ENCODE measurements around the gene GPC3.
"Not testable (repeated sequence)": the region's sequence is repeated elsewhere in the genome, so short reads cannot be mapped to it uniquely, and the experiment has no call there.

Gene GPC3

DNA sequence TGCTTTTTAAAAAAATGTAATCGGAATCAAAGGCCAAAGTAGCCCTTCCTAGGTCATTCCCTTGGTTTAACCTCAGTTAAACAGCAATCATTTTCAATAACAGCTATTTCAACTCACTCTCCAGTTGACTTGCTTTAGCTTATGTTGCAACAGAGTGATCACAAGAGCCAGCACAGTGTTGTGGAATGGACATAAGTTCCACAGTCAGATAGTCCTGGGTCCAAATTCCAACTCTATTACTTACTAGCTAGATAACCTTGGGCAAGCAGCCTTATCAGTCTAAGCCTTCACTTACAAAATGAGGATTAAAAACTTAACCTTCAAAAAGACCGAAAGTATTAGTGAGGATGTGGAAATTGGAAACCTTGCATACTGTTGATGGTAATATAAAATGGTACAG lies 9.2 kb upstream of the GPC3 start:
- DNase-seq, result peak; percentile 46

DNA sequence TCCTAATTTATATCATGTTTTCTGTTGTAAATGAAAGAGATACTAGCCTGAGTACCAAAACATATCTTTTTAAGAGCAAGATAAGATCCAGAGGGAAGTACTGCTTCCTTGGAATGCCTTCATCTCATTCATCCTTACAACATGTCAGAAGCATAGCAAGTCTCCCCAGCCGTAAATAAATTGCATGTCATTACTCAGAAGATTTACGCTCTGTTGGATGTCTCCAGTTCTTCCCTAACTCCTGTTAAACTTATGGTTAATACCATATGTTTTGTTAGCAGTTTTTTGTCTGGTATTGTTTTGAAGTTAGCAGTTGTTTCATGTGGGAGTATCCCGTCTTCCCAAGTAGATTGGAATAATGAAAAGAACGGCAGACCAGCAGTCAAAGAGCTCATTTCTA lies 7.5 kb upstream of the GPC3 start:
- peak; percentile 11 for DNase-seq

DNA sequence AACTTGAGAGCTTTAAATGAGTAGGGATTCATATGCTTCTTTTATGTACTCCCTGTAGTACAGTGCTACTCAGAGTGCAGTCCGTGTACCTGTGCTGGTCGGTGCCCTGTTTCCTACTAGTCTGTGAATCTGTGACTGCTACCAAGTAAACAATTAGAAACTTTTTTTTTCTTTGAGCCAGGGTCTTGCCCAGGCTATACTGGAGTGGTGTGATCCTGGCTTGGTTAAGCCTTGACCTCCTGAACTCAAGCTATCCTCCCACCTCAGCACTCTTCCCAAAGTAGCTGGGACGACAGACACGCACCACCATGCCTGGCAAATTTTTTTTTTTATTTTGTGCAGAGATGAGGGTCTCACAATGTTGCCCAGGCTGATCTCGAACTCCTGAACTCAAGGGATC lies 6.4 kb upstream of the GPC3 start:
- DNase-seq, result no peak

DNA sequence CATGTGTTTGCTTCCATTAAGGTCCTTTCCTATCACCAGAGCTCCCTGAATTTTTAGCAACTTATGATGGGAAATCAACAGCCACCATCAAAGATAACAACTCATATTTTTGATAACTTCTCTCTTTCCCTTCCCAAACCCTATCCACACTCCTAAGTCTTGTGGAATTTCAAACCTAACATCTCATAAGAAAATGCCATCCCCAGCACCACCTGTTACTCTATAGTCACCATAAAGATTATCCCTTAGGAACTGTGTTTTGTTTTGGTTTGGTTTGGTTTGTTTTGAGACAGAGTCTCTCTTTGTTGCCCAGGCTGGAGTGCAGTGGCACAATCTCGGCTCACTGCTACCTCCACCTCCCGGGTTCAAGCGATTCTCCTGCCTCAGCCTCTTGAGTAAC lies 5.7 kb upstream of the GPC3 start:
- DNase-seq, result not testable (repeated sequence)

DNA sequence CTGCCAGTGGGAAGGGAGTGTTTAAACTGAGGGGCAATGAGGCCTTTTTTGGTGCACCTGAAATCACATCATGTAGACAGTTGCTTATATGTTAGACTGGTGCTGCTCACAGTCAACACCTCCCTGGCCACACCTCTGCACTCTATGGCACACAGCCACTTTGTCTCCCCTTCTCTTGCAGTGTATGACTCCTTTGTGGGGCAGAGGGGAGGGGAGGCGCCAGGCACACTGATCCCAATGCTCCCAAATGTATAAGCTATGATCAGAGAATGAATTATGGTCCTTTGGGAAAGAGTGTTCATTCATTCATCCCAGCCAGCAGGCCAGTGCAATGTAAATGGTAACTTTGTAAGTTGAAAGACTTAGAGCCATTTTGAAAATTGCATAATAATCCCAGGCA lies 4.6 kb upstream of the GPC3 start:
- no peak for DNase-seq

DNA sequence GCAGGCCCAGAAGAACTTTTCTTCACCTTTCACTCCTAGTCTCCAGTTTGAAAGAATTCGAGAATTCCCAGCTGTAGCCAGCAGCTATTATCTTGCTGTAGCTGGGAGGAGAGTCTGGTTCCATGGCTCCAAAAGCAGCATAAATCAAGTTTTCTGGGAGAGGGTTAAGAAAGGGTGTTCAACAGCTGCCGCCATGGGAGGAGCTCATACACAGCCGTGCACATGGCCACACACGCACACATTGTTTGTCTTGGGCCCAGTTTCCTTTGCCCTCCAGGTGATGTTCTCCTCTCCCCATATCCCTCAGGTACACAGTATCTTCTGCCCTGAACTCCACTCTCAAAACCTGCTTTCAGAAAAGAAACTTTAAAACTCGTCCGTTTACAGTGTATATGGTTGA lies 4.1 kb upstream of the GPC3 start:
- no peak for DNase-seq

DNA sequence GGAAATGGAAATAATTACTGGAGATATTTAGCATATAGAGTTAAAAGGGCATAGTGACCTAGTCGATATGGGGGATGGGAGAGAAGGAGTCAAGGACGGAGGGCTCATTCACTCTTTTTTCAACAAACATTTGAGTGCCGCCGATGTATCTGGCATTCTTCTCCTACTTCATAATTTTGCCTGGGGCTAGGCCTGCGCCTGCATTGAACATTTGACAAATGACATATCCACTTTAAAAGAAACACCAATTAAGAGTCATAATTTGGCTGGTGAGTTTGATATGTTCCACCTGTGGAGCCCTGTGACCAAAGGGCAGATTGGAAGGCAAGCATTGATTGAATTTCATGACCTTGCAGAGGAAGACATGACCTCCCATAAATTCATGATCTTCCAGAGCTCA lies 2.6 kb upstream of the GPC3 start:
- DNase-seq, result no peak

DNA sequence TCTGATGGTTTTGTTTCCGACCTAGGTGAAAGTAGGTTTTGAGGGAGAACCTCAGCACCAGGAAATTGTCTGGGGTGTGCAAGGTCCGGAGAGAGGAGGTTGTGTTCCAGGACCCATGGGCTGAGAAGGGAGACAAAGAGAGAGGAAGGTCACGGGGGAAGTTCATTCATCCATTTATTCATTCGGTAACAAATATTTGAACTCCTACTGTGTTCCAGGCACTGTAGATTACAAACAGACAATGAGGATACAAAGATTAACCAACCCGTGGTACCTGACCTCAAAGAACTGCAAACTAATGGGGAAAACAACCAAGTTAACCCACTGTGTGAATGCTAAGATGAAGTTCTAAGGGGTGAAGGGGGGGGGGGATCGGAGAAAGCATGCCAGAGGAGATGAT lies 1.8 kb upstream of the GPC3 start:
- DNase-seq, result no peak

DNA sequence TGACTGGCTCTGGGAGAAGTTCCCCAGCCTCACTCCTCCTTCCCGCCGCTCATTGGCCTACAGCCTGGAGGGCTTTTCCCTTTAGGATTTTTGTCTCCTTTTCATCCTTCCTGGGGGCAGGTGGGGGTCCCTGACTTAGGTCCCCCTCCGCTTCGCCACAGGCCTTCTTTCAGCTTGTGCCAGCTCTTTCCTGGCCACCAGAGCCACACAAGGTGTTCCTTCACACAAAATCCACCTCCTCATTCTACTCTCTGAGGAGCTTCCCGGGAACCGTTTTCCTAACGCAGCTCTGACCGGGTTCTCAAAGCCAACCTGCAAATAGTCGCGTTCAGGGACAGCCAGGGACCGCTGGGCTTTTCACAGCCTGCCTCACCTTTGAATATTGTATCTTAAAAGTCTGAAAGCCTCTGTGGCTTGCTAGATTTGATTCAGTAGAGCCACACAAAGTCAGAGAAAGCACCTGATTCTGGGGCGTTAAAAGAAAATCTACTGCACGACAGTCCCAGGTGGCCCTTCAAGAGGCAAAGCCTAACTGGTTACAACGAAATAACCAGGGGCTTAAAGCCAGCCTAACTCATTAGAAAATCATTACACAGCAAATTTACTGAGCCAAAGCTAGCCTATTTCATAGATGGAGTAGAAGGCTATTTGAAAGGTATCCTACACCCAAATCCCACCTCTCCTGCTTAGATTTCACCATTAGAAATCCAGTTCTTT lies 731 bp upstream of the GPC3 start:
- DNase-seq, result no peak

DNA sequence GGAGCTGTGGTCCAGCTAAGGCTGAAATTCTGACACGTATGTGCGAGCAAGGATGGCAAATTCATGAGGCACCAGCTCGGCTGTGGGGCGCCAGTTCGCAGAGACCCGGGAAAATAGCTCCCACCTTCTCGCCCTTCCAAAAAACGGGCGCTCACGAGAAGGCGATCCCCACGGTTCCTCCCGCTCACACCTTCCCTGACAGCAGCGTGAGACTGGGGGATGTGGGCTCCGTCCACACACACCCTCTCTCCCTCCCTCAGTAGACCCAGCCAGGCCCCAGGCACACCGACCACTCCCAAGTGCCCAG lies 584 bp downstream of the GPC3 start:
- no peak for DNase-seq

DNA sequence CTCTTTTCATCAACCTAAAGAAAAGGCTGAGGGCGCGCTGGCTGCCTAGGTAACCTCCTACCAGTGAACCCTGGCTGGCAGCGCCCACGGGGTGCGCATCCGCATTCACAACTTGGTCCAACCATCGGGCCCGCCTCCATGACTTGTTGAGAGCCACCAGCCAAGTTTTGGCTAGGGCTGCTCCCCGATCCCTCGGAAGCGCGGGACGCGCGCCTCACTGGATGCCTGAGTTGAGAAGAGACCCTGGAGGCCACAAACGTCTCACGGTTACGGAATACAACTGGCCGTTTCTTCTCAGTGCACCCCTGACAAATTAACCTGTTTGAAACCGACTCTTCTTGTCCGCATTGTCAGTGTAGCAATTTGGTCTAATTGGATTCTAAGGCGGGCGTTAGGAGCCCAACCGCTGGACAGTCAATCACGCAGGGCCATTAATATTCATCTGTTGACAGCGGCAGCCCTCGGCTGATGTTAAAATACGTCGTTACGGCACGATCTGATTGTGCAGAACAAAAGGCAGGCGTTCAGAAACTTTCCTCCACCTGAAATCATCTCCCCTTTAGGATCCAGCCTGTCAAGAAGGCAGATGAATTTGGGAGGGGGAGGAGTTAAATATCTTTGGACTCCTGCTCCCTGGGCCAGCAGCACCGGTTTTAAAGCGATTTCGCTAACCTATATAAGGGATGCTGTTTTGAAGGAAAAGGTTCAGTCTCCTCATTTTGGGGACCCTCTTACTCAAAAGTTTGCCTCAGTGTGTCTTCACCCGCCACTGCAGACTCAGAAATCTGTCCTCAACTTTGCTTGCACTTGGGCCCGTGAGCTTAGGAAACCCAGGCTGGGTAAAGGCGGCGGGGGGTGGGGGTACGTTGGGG lies 1.2 kb downstream of the GPC3 start:
- DNase-seq, result no peak

DNA sequence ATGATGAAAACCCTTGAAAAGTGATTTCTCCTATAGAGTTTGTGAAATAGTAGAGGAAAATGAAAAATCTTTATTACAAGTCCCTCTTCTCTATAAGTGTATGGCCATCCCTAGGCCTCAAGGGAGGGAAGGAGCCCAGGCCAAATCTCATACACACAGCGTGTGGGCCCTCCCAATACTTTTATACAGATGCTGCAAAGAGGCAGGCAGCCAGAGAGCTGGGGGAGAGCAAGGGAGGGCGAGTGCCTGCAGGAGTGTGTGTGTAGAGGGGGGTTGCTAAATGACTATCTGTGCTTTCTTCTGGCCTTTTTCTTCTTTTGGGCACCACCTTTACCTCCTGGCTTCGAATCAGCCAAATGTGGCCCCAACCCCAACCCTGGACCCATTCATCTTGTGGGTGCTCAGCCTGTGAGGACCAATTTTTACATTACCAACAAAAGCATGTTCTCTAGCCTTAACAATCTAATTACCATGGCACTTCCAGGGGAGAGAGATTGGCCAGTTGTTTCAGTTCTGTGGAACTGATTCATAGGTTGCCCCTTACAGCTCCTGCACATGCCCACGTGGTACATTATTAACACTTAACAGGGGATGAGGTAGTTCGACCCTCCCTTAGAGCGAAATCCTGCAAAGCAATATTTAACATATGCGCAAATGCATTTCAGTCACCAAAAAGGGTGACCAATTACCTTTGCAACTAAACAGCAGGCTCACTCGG lies 2.0 kb downstream of the GPC3 start:
- no peak for DNase-seq

DNA sequence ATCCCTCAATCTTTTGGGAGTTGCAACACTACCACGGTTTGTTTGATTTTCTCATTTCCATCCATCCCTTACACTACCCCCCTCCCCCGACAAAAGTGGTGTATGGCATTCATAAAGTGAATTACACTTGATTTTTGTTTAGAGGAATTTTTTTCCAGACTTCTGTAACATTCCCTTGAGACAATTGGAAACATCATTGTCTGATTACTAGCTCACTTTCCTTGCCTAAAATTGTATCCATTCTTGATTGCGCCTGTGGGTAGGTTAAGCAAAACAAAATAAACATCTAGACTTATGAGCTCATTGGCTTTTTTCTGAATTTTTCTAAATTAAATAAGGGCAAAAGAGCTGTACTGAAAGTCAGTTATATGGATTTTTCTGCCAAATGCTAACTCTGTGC lies 3.5 kb downstream of the GPC3 start:
- DNase-seq, result no peak

DNA sequence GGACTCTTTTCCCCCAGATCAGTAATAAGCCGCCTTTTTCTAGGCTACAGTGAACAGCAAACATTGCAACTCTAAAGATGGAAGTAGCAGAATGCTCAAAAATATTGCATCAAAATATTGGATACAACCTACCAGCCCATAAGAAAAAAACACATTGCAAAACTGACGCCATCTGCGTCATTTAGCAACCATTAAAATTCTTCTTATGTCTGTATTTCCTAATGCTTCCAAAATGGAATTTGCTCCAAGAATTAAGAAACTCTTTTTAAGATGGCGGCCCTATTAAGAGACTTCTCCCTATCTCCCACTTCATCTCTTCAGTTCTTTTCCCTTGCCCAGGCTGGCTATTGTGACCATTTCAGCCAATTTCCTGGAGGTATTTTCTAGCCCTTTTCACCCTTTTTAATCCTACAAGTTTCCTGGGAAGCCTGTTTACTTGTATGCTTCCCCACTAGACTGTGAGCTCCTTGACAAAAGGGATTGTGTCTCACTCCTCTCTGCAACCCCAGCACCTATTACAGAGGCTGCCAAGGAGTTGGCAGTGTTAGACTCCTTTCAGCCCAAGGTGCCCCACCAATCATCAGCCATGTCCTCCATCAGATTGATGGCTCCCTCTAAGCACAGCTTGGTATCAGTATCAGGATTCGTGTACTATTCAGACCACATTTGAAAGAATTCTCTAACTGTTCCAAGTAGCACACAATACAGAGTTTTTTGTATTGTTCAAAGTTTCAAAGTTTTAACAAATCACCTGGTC lies 4.4 kb downstream of the GPC3 start:
- DNase-seq, result no peak

DNA sequence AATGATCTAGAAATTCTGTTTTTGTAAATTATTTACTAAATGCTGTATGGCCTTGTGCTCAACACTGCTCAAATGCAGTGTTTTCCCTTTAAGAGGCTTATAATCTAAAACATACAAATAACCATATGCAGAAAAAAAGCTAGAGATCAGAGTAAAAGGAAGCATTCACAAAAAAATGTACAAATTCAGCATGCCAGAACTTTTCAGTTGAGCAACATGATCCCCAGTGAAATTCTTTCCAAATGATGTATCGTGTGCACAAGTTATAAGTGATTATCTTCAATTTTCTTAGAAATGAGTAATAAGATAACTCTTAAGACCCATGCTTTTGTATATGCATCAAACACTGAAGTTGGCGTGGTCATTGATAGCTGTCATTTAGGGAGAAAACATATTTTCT lies 5.0 kb downstream of the GPC3 start:
- DNase-seq, result no peak

DNA sequence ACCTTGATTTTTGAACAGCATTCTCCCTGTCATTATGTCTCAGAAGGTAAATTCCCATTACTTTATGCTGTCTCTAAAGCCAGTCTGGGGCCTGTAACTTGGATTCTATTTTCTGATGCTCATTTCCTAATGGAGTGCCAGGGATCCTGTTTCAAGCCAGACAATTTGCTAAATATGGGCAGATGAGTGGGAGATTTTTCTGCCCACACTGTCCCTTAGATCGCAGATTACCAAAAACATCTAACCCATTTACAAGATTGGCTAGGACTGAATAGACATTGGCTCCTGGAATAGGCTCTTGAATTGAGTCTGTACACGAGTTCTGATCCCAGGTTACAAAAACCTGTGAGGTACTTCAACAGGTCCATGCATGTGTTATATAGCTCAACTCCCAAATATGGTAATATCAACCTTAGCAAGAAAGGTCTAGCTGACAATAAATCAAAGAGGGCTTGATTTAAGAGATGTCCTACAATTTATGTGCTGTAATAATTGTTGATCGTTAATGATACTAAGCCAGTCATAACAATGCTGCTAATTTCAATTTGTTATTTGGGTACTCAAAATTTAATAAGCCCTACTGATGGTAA lies 5.7 kb downstream of the GPC3 start:
- no peak for DNase-seq

DNA sequence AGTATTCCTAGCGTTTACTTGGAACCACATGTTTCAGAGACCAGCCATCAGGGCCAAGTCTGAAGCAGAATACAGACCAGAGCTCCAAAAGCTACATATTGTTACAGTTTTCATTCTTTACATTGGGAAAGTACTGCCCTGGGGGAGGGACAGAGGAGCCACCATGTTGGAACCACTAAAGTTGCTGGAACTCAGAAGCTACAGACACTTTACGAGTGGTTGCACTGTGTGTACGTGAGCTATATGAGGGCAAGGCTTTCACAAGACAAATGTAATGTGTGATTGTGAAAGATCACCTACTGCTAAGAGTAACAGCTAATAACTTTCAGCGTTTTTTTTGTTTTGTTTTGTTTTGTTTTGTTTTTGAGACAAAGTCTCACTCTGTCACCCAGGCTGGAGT lies 11.7 kb downstream of the GPC3 start:
- no peak for DNase-seq

DNA sequence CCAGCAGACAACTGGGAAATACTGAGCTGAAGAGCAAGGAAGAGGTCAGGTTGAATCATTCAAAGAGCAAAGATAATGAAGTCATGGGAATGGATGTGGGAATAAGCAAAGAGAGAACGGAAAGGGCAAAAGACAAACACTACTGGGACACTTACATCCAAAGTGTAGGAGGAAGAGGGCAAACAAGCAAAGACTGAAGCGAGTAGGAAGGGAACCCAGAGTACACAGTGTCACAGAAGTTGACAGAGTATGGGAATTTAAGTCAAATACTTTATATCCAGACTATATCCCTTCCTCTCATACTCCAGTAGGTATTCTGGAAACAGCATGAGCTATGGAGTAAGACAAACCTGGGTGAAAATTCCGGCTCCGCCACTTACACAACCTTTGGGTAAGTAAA lies 12.5 kb downstream of the GPC3 start:
- no peak for DNase-seq

DNA sequence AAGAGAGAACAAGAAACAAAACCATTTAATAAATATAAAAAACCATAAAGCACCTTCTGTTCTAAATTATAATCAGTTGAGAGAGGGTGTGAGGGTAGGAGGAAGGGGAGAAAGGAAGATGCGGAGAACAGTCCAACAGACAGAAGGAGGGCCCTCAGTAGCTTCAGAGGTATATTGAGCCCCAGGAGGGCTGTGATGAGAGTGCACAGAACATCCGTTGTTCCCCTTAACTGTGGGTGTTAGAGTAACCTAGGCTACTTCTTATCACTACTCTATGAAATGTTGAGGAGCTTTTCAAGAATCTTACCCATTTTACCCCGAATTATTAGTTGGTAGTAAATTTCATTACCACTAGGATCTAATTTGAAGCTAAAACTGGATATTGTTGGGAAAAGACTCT lies 13.8 kb downstream of the GPC3 start:
- no peak for DNase-seq

DNA sequence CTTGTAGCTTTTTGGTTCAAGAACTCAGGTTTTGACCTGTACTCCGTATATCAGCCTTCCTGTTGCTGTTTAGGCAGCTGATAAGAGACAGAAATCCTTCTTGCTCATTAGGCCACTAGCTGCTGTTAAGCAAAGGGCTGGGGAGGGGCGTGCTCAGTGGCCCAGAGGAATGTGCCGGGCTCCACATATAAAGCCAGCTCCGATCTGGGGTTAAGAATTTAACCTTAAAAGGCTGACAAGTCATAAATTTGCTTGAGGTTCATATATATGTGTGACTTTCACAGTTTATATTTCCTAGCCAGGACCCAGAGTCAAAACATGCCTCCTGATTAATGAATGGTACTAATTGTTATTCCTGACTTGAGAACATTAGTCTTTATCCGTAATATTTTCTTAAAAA lies 15.3 kb downstream of the GPC3 start:
- DNase-seq, result no peak

DNA sequence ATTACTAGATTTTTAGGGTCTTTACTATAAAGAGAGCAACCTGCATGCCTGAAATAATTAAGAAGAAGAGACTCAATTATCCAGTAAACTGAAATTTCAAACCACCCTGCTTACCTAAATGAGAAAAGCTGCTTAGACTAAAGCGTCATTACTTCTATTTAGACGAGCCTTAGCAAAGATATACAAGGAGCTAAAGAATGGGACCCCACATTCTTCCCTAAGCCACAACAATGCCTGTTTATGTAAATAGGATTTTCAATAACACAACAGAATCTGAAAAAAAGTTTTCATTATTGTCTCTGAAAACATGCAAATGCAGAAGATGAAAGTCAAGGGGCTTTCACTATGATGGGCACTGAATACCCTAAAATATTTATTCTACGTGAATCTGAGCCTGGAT lies 16.2 kb downstream of the GPC3 start:
- no peak for DNase-seq

DNA sequence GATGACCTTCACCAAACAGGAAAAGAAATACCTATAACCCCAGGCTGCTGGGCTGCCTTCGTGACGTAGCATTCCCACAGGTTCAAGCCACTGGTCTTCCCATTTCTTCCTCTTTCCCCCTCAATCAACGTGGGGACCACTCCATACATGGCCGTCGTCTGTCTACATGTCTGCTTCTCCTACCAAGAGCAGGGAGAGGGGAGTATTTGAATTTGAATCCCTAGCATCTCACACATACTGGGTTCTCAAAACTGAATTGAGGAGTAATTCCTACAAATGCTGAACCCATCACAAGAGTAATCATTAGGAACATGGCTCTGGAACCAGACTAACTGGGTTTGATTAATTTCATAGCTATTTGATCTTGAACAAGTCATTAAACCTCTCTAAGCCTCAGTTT lies 17.3 kb downstream of the GPC3 start:
- no peak for DNase-seq

DNA sequence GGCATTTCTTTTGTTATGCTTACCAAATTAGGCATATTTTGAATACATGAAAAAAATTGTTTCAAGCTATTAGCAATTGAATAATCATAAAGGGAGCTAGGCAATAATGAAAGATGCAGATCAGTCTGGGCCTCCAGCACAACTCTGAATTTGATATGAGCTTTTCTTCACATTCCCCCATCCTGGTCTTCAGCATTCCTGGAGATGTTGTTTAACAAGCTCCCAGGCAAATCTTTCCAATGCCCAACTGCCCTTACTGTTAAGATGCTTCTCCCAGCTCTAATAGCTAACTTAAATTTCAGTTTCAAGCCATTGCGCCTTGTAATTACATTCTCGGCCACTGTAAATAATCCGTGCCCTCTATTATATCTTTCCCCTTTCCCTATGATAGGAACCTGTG lies 19.2 kb downstream of the GPC3 start:
- no peak for DNase-seq

All from NCI-H226 (cell line).